LNCAP (cell line): ENCODE results near the gene NELL2.

ENCODE experiments used
- CTCF ChIP-seq: fragments of 450-650 bp; IDR thresholded peaks from 2 replicates; pipeline ENCODE4 v1.5.1; 2017; ENCODE audit warnings: mild to moderate bottlenecking

Gene NELL2

GRCh38 chr12:44581642-44582242 lies 294.4 kb downstream of the NELL2 start:
- TF ChIP-seq CTCF = no peak

- no peak for TF ChIP-seq CTCF
Observed at GRCh38 chr12:44574586-44574985, 301.5 kb downstream of the NELL2 start.

GRCh38 chr12:44573723-44574122 lies 302.4 kb downstream of the NELL2 start:
- TF ChIP-seq CTCF = no peak

GRCh38 chr12:44571006-44571550 lies 305.0 kb downstream of the NELL2 start:
- no peak for TF ChIP-seq CTCF

- no peak for TF ChIP-seq CTCF
Observed at GRCh38 chr12:44570036-44570583, 306.0 kb downstream of the NELL2 start.

GRCh38 chr12:44565163-44565562 lies 311.0 kb downstream of the NELL2 start:
- TF ChIP-seq CTCF = no peak

- no peak for TF ChIP-seq CTCF
Observed at GRCh38 chr12:44563486-44563885, 312.6 kb downstream of the NELL2 start.
